Liver (tissue), 9 donors: Measurements from ENCODE around the gene PRKCD. TPM values are rescaled to one million over a fixed set of nuclear protein-coding genes. Genes with fewer than 3 reads are reported as not detected.

ENCODE experiments used
- DNase-seq: peaks from one replicate; pipeline ENCODE4 v3.0.0-alpha.2; 2017; ENCODE audit warnings: low spot score
- H3K27ac ChIP-seq, 2 donors: one replicate each; pipeline ENCODE4 v1.7.0; 2013; ENCODE audit warnings: inconsistent platforms in 2 of 2, low read length in 2 of 2, control low read depth in 1 of 2, low read depth in 1 of 2, mild to moderate bottlenecking in 1 of 2
- H3K27me3 ChIP-seq, 4 donors: one replicate each; pipeline versions ENCODE4 v1.6.1 to v1.7.0; 2013; ENCODE audit warnings: low read length in 3 of 4, inconsistent platforms in 1 of 4, mild to moderate bottlenecking in 1 of 4, moderate library complexity in 1 of 4; ENCODE audit not compliant: control insufficient read depth in 4 of 4, insufficient read depth in 4 of 4
- H3K36me3 ChIP-seq, 4 donors: one replicate each; pipeline versions ENCODE4 v1.6.1 to v1.7.0; 2013; ENCODE audit warnings: low read length in 3 of 4, mild to moderate bottlenecking in 3 of 4, low read depth in 1 of 4, moderate library complexity in 1 of 4; ENCODE audit not compliant: control insufficient read depth in 4 of 4, insufficient read depth in 3 of 4
- H3K4me1 ChIP-seq, 4 donors: one replicate each; pipeline versions ENCODE4 v1.6.1 to v1.7.0; 2013; ENCODE audit warnings: low read length in 3 of 4, mild to moderate bottlenecking in 3 of 4, moderate library complexity in 1 of 4; ENCODE audit not compliant: control insufficient read depth in 4 of 4, insufficient read depth in 4 of 4
- H3K4me3 ChIP-seq, 3 donors: one replicate each; pipeline versions ENCODE4 v1.6.1 to v1.7.0; 2013; ENCODE audit warnings: low read length in 3 of 3, control low read depth in 1 of 3, low read depth in 1 of 3, mild to moderate bottlenecking in 1 of 3
- H3K9ac ChIP-seq, 2 donors: one replicate each; pipeline ENCODE4 v1.7.0; 2013; ENCODE audit warnings: low read length in 2 of 2, mild to moderate bottlenecking in 2 of 2, moderate library complexity in 2 of 2, control low read depth in 1 of 2, low read depth in 1 of 2
- H3K9me3 ChIP-seq, 4 donors: one replicate each; pipeline versions ENCODE4 v1.6.1 to v1.7.0; 2013; ENCODE audit warnings: low read length in 3 of 4; ENCODE audit not compliant: control insufficient read depth in 4 of 4
- ATF3 ChIP-seq: IDR thresholded peaks from 2 replicates; pipeline ENCODE4 v1.6.1; 2016; ENCODE audit warnings: antibody characterized with exemption
- CTCF ChIP-seq: fragments of 150-350 bp; IDR thresholded peaks from 2 replicates; pipeline ENCODE4 v1.5.1; 2017; ENCODE audit warnings: improper control_type of control experiment, low read depth, low read length; ENCODE audit not compliant: missing input control
- EGR1 ChIP-seq, 2 donors: IDR thresholded peaks; 2 replicates each; pipeline ENCODE4 v1.6.1; 2016 to 2018; ENCODE audit warnings: antibody characterized with exemption in 2 of 2, low read depth in 2 of 2
- FOXA1 ChIP-seq: IDR thresholded peaks from 2 replicates; pipeline ENCODE4 v1.6.1; 2016; ENCODE audit warnings: antibody characterized with exemption
- FOXA2 ChIP-seq: IDR thresholded peaks from 2 replicates; pipeline ENCODE4 v1.6.1; 2016; ENCODE audit warnings: antibody characterized with exemption
- GABPA ChIP-seq, 2 donors: IDR thresholded peaks in 1 of 2; conservative IDR thresholded peaks in 1 of 2; 2 replicates each; pipeline ENCODE4 v1.6.1; 2016; ENCODE audit warnings: antibody characterized with exemption in 2 of 2, mild to moderate bottlenecking in 1 of 2, moderate library complexity in 1 of 2
- HNF4A ChIP-seq, 2 donors: conservative IDR thresholded peaks; 2 replicates each; pipeline ENCODE4 v1.6.1; 2016; ENCODE audit warnings: antibody characterized with exemption in 2 of 2, mild to moderate bottlenecking in 2 of 2
- HNF4G ChIP-seq: IDR thresholded peaks from 2 replicates; pipeline ENCODE4 v1.6.1; 2016; ENCODE audit warnings: antibody characterized with exemption
- JUND ChIP-seq, 2 donors: IDR thresholded peaks; 2 replicates each; pipeline ENCODE4 v1.6.1; 2016; ENCODE audit warnings: antibody characterized with exemption in 2 of 2
- MAX ChIP-seq: IDR thresholded peaks from 2 replicates; pipeline ENCODE4 v1.6.1; 2016; ENCODE audit warnings: antibody characterized with exemption
- NR2F2 ChIP-seq: IDR thresholded peaks from 2 replicates; pipeline ENCODE4 v1.6.1; 2016; ENCODE audit warnings: antibody characterized with exemption
- RAD21 ChIP-seq, 2 donors: IDR thresholded peaks; 2 replicates each; pipeline ENCODE4 v1.6.1; 2016; ENCODE audit warnings: antibody characterized with exemption in 2 of 2, mild to moderate bottlenecking in 2 of 2
- REST ChIP-seq: IDR thresholded peaks from 2 replicates; pipeline ENCODE4 v1.6.1; 2016; ENCODE audit warnings: antibody characterized with exemption, mild to moderate bottlenecking
- RXRA ChIP-seq, 2 donors: IDR thresholded peaks; 2 replicates each; pipeline ENCODE4 v1.6.1; 2017 to 2018; ENCODE audit warnings: antibody characterized with exemption in 2 of 2, mild to moderate bottlenecking in 1 of 2
- SP1 ChIP-seq: IDR thresholded peaks from 2 replicates; pipeline ENCODE4 v1.6.1; 2018; ENCODE audit warnings: antibody characterized with exemption, mild to moderate bottlenecking
- TAF1 ChIP-seq: conservative IDR thresholded peaks from 2 replicates; pipeline ENCODE4 v1.6.1; 2016; ENCODE audit warnings: antibody characterized with exemption, mild to moderate bottlenecking
- YY1 ChIP-seq: IDR thresholded peaks from 2 replicates; pipeline ENCODE4 v1.6.1; 2016; ENCODE audit warnings: antibody characterized with exemption, mild to moderate bottlenecking
- ZBTB33 ChIP-seq: IDR thresholded peaks from 2 replicates; pipeline ENCODE4 v1.6.1; 2016; ENCODE audit warnings: antibody characterized with exemption
- WGBS: extraction: QIAGEN DNeasy Blood & Tissue Kit; methylation state at CpG from one replicate; pipeline ENCODE4 v1.1.7; 2013; 5-methylcytosine and 5-hydroxymethylcytosine counted together
- polyA plus RNA-seq, 2 donors: library from polyadenylated mRNA; stranded (reverse) in 1 of 2; unstranded in 1 of 2; fragments of 200-250 nt in 1 of 2; fragments of >200 nt in 1 of 2; fragmentation: Nextera tagmentation in 1 of 2; extraction: Ambion mirVana in 1 of 2; gene quantifications; one replicate each; pipeline versions ENCODE4 v1.2.1 to v1.2.3, GENCODE V29; 2013 to 2015
- total RNA-seq, 2 donors: library from RNA; depleted of rRNA; stranded (reverse); fragments of >200 nt; gene quantifications; one replicate each; pipeline ENCODE4 v1.2.3, GENCODE V29; 2014
- donor health status: healthy.
- donor health status: healthy.
- donor health status: healthy.
- donor health status: healthy.
- donor health status: healthy.

The PRKCD gene
- total and polyA plus RNA-seq, 4 donors: 3.1 to 7.3 (median 3.4) TPM

GRCh38 chr3:53130179-53131061, 30.6 kb upstream of the PRKCD start, which contains the start of gene RFT1:
Gene RFT1, minus strand, starts transcription at chr3:53130435. Its CDS starts 35 bp downstream, at chr3:53130400.
- Histone ChIP-seq H3K4me1 (peaks cover 6 to 32% (median 27%) of the 10 kb centered on the region in 4 donors), H3K27me3 (no peaks in the 10 kb centered on the region), H3K4me3 (peak within 1 kb of the TSS; percentile 78 to 94 (median 88)), H3K27ac (peak within 1 kb of the TSS; percentile 81 to 82), H3K9ac (peak within 1 kb of the TSS; percentile 67 to 96), H3K36me3 (peaks cover 0 to 5% (median 3%) of the 10 kb centered on the region in 4 donors), H3K9me3 (no peaks in the 10 kb centered on the region)
- peak; percentile 98 for DNase-seq
- WGBS: 3% methylated on average over 41 of the region's 41 CpGs
- TF ChIP-seq REST (peak; percentile 62), FOXA1 (no peak), SP1 (peak; percentile 53), ATF3 (peak; percentile 33), ZBTB33 (peak; percentile 68), HNF4A (conservative IDR thresholded peaks at IDR 0.05) (peak in 1 of 2 donors; percentile 28), NR2F2 (no peak), YY1 (peak; percentile 96), EGR1 (IDR thresholded peaks at IDR 0.05; ENCODE audit: low read depth in 2 of 2) (peak in 1 of 2 donors; percentile 36), JUND (IDR thresholded peaks at IDR 0.05) (no peak), HNF4G (no peak), RXRA (IDR thresholded peaks at IDR 0.05) (peak; percentile 31 to 36), TAF1 (peak; percentile 60), CTCF (no peak), RAD21 (IDR thresholded peaks at IDR 0.05) (peak in 1 of 2 donors; percentile 34), FOXA2 (no peak), GABPA (IDR thresholded peaks at IDR 0.05 in 1 of 2, conservative IDR thresholded peaks at IDR 0.05 in 1 of 2) (peak in 1 of 2 donors; percentile 68), MAX (peak; percentile 77)
